Esophagus muscularis mucosa (tissue), 4 donors: ENCODE data around the gene ADGRG1. TPM values are rescaled to one million over a fixed set of nuclear protein-coding genes. Genes with fewer than 3 reads are reported as not detected.
"Not testable (repeated sequence)": the region's sequence is repeated elsewhere in the genome, so short reads cannot be mapped to it uniquely, and the experiment has no call there.

Experiments
- DNase-seq: peaks from one replicate; pipeline ENCODE4 v3.0.0-alpha.2; 2017; ENCODE audit errors: extremely low spot score
- H3K27ac ChIP-seq, 4 donors: fragments of 200-600 bp; sonication (generic); replicated peaks in 1 of 4; 1 replicate in 3 of 4; 2 replicates in 1 of 4; pipeline ENCODE4 v1.5.1; 2016 to 2019; ENCODE audit warnings: mild to moderate bottlenecking in 1 of 4
- H3K27me3 ChIP-seq, 4 donors: fragments of 200-600 bp; sonication (generic); one replicate each; pipeline versions ENCODE4 v1.5.1 to v1.6.0; 2016 to 2019
- H3K36me3 ChIP-seq, 4 donors: fragments of 200-600 bp; sonication (generic); one replicate each; pipeline ENCODE4 v1.5.1; 2016 to 2019
- H3K4me1 ChIP-seq, 4 donors: fragments of 200-600 bp; sonication (generic); one replicate each; pipeline ENCODE4 v1.5.1; 2016 to 2019
- H3K4me3 ChIP-seq, 4 donors: fragments of 200-600 bp; sonication (generic); 1 replicate in 2 of 4; 2 replicates in 2 of 4; pipeline ENCODE4 v1.5.1; 2016 to 2019; ENCODE audit warnings: mild to moderate bottlenecking in 4 of 4, moderate library complexity in 1 of 4
- H3K9me3 ChIP-seq, 4 donors: fragments of 200-600 bp; sonication (generic); 1 replicate in 3 of 4; 2 replicates in 1 of 4; pipeline ENCODE4 v1.5.1; 2016 to 2019
- CTCF ChIP-seq, 3 experiments: fragments of 200-600 bp in 2 of 3; fragments of 450-650 bp in 1 of 3; sonication (generic) in 2 of 3; IDR thresholded peaks; one replicate each; pipeline ENCODE4 v1.5.1; 2017 to 2019; ENCODE audit warnings: antibody characterized with exemption in 3 of 3, mild to moderate bottlenecking in 2 of 3, moderate library complexity in 1 of 3
- EP300 ChIP-seq: sonication (generic); formaldehyde crosslinking; IDR thresholded peaks from one replicate; pipeline ENCODE4 v1.6.1; 2017; ENCODE audit warnings: antibody characterized with exemption
- POLR2A ChIP-seq: fragments of 450-650 bp; IDR thresholded peaks from one replicate; pipeline ENCODE4 v1.6.1; 2017; ENCODE audit warnings: antibody characterized with exemption, moderate library complexity, mild to moderate bottlenecking, low read depth
- POLR2AphosphoS5 ChIP-seq, 2 donors: sonication (generic); formaldehyde crosslinking; IDR thresholded peaks; one replicate each; pipeline ENCODE4 v1.6.1; 2017; ENCODE audit warnings: antibody characterized with exemption in 2 of 2
- WGBS: methylation state at CpG from one replicate; pipeline ENCODE4 v1.1.5; 2018; 5-methylcytosine and 5-hydroxymethylcytosine counted together
- intact Hi-C: fragments of 100-400 bp; cut with DNase I; formaldehyde crosslinking; loops from one replicate; pipeline ENCODE4 v1.15.1; 2023
- total RNA-seq, 4 donors: library from RNA; depleted of rRNA; stranded (reverse); fragments of >200 nt; gene quantifications; one replicate each; pipeline versions ENCODE4 v1.1.0 to v1.2.1, GENCODE V29; 2016

The ADGRG1 gene
- total RNA-seq, 4 donors from 2014 or later = 17.4 to 21.4 (median 19.1) TPM

- peaks cover 0 to 32% (median 0%) of the 10 kb centered on the region in 4 donors for H3K27me3 ChIP-seq
- TF ChIP-seq POLR2AphosphoS5 (IDR thresholded peaks at IDR 0.05) (no peak), POLR2A (no peak), CTCF (IDR thresholded peaks at IDR 0.05) (no peak), EP300 (no peak)
- WGBS = 51% methylated on average over 4 of the region's 4 CpGs
- H3K4me1 ChIP-seq = peaks cover 5 to 10% (median 8%) of the 10 kb centered on the region in 4 donors
- peaks cover 0 to 23% (median 11%) of the 10 kb centered on the region in 4 donors for H3K9me3 ChIP-seq
- DNase-seq = no peak
- no peaks in the 10 kb centered on the region for H3K36me3 ChIP-seq
- no peak overlapping the region for H3K4me3 ChIP-seq
- H3K27ac ChIP-seq = no peak overlapping the region
- intact Hi-C loops = loop anchor here (5.0 kb wide), 1 partner anchor 55 kb away; no protein-coding TSS in a partner anchor
Measured at GRCh38 chr16:57592591-57593003, 35.8 kb upstream of the ADGRG1 start.

GRCh38 chr16:57593021-57593420 lies 35.4 kb upstream of the ADGRG1 start:
- WGBS = 41% methylated on average over 1 of the region's 3 CpGs
- H3K4me1 ChIP-seq = peaks cover 5 to 10% (median 8%) of the 10 kb centered on the region in 4 donors
- DNase-seq = no peak
- TF ChIP-seq POLR2A = no peak
- TF ChIP-seq CTCF (IDR thresholded peaks at IDR 0.05) = no peak
- no peak for TF ChIP-seq POLR2AphosphoS5 (IDR thresholded peaks at IDR 0.05)
- no peak for TF ChIP-seq EP300
- H3K27me3 ChIP-seq = peaks cover 0 to 28% (median 0%) of the 10 kb centered on the region in 4 donors
- H3K4me3 ChIP-seq = no peak overlapping the region
- peaks cover 0 to 23% (median 11%) of the 10 kb centered on the region in 4 donors for H3K9me3 ChIP-seq
- intact Hi-C loops = loop anchor here (5.0 kb wide), 1 partner anchor 54 kb away; no protein-coding TSS in a partner anchor
- H3K27ac ChIP-seq = no peak overlapping the region
- H3K36me3 ChIP-seq = no peaks in the 10 kb centered on the region

GRCh38 chr16:57593990-57594389 lies 34.4 kb upstream of the ADGRG1 start:
- no peak for DNase-seq
- Histone ChIP-seq H3K36me3 (no peaks in the 10 kb centered on the region), H3K4me1 (peaks cover 5 to 10% (median 8%) of the 10 kb centered on the region in 4 donors), H3K4me3 (no peak overlapping the region), H3K27ac (no peak overlapping the region), H3K9me3 (peaks cover 0 to 23% (median 11%) of the 10 kb centered on the region in 4 donors), H3K27me3 (peaks cover 0 to 28% (median 0%) of the 10 kb centered on the region in 4 donors)
- intact Hi-C loops = loop anchor here (5.0 kb wide), 1 partner anchor 53 kb away; no protein-coding TSS in a partner anchor
- TF ChIP-seq EP300 (no peak), POLR2AphosphoS5 (IDR thresholded peaks at IDR 0.05) (no peak), CTCF (IDR thresholded peaks at IDR 0.05) (no peak), POLR2A (no peak)
- WGBS = 95% methylated on average over 1 of the region's 1 CpG

- no peak overlapping the region for H3K4me3 ChIP-seq
- TF ChIP-seq CTCF (IDR thresholded peaks at IDR 0.05) (no peak), POLR2A (no peak), POLR2AphosphoS5 (IDR thresholded peaks at IDR 0.05) (no peak), EP300 (no peak)
- no peak overlapping the region for H3K27ac ChIP-seq
- DNase-seq = no peak
- H3K36me3 ChIP-seq = no peaks in the 10 kb centered on the region
- WGBS = 86% methylated on average over 4 of the region's 4 CpGs
- H3K4me1 ChIP-seq = peaks cover 5 to 10% (median 8%) of the 10 kb centered on the region in 4 donors
- peaks cover 0 to 28% (median 0%) of the 10 kb centered on the region in 4 donors for H3K27me3 ChIP-seq
- H3K9me3 ChIP-seq = peaks cover 0 to 23% (median 11%) of the 10 kb centered on the region in 4 donors
- intact Hi-C loops = loop anchor here (5.0 kb wide), 1 partner anchor 53 kb away; no protein-coding TSS in a partner anchor
Measured at GRCh38 chr16:57594531-57595031, 33.8 kb upstream of the ADGRG1 start.

GRCh38 chr16:57596234-57596633 lies 32.2 kb upstream of the ADGRG1 start:
- Histone ChIP-seq H3K27me3 (peaks cover 0 to 29% (median 0%) of the 10 kb centered on the region in 4 donors), H3K9me3 (peaks cover 0 to 23% (median 11%) of the 10 kb centered on the region in 4 donors)
- DNase-seq, intact Hi-C loops, H3K36me3 ChIP-seq, H3K27ac ChIP-seq, H3K4me1 ChIP-seq, H3K4me3 ChIP-seq: not testable (repeated sequence)
- WGBS = 91% methylated on average over 4 of the region's 4 CpGs
